IPS-11a (cell line): ENCODE results near the gene TAF9.

Source experiments
- H3K4me3 ChIP-seq: one replicate; pipeline ENCODE4 v1.5.1; 2013; ENCODE audit warnings: low read depth, low read length, control low read depth

TAF9 gene, protein sequence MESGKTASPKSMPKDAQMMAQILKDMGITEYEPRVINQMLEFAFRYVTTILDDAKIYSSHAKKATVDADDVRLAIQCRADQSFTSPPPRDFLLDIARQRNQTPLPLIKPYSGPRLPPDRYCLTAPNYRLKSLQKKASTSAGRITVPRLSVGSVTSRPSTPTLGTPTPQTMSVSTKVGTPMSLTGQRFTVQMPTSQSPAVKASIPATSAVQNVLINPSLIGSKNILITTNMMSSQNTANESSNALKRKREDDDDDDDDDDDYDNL

DNA sequence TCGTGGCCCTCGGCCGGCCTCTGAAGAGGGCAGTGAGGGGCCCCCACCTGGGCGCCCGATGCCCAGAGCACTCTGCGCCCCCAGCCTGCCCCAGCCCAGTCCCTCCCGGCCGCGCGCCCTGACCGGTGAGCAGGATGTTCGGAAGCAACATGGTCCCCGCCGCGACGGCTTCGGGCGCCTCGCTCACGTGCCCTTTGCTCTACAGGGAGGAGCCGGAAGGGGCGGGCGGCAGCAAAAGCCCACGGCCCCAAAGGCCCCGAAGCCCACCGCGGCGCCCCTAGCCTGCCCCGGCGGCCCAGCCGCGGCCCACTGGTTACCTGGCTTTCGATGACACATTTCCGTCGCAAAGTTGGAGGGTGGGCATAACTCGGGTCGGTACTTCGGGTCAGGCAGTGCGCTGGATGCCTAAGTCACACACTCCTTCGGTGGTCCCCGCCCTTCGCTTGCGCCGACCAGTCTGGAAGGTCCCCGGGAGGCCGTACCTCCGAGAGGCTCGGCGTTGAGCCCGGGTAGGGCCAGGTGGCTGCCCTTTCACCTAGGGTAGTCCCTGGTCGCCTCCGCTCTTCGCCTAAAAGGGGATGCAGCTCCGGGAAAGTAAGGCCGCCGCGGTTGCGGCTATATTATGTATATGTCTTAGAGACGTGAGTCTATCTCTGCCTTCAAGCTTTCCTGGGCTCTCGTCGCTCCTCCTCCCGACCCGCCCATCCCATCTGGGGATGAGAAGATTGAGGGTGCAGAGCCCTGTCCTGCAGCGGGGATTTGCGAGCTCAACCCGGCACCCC lies at the start of gene TAF9, which contains the start of the genes AK6 and RAD17:
TSS of gene TAF9 (minus strand) at position 181 of the 782 bp plus-strand sequence. CDS start 3,783 bp downstream, outside the sequence.
TSS of gene AK6 (minus strand) at position 181 of the 782 bp plus-strand sequence. CDS start at position 151, 30 bp downstream.
TSS of gene RAD17 (plus strand) at position 479 of the 782 bp plus-strand sequence. CDS start 2,391 bp downstream, outside the sequence.
- peak within 1 kb of the TSS; percentile 98 for H3K4me3 ChIP-seq

DNA sequence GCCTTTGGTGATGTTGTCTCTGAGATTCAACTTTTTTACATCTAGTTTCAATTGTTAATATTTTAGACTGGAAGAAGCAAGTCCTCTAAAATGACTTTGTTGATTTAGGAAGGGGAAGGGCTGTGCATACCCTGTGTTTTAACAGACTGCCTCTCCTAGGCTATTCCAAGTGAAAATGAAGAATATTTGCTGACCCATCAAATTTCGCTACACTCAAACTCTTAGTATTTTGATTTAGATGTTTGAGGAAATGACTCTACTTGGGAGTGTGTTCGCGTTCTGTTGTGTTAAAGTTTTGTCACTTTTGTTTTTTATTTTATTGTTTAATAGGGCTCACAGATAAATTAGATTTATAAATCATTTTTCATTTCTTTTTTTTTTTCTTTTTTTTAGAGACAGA lies 49.2 kb upstream of the TAF9 start:
- H3K4me3 ChIP-seq = no peak overlapping the region

DNA sequence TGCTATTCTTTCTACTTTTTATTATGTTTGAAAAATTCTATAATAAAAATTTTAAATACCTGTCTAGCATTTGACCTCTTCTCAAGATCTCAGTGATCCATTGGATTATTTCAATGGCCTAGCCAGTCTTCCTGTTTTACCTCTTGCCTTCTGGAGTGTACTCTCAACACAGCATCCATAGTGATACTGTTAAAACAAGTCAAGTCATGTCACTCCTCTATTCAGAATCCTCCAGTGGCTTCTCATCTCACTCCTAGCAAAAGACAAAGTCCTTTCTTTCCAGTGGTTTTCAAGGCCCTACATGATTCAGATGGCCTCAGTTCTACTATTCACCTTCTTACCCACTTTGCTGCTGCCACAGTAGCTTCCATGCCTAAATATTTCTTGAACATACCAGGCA lies 47.4 kb upstream of the TAF9 start:
- no peak overlapping the region for H3K4me3 ChIP-seq

DNA sequence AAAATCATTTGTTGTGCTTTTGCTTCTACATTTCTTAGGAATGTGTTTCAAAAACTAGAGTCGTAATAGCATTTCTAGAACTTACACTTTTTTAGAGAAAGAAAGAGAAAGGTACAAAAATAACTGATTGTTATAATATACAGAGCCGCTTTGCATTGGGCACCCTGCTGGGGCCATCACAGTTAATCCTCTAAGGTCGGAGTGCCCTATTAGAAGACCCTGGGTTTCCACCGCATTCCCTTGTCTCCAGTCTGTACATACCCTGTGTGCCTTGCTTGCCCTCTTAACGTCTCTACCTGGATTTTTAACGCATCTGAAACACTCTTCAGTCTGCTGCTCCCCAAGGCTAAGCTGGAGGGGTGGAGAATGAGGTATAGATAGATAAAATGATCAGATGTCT lies 46.9 kb upstream of the TAF9 start:
- peak overlapping the region; percentile 84 for H3K4me3 ChIP-seq

DNA sequence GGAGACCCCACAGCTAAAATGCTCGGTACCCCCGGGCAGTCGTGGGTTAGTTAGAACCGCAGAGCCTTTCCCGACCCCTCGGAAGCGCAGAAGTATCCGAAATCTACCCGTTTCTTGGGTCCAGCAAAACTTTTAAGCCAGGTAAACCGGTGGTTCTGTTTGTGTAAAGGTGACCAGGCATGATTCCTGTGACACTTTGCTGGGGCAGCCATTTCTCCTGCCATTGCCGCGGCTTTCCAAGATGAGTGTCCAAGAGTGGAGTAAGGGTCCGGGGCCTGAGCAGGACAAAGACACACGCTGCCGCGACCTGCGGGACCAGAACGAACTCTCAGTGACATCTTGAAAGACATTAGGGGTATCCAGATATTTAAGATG lies 46.3 kb upstream of the TAF9 start:
- peak overlapping the region; percentile 84 for H3K4me3 ChIP-seq

DNA sequence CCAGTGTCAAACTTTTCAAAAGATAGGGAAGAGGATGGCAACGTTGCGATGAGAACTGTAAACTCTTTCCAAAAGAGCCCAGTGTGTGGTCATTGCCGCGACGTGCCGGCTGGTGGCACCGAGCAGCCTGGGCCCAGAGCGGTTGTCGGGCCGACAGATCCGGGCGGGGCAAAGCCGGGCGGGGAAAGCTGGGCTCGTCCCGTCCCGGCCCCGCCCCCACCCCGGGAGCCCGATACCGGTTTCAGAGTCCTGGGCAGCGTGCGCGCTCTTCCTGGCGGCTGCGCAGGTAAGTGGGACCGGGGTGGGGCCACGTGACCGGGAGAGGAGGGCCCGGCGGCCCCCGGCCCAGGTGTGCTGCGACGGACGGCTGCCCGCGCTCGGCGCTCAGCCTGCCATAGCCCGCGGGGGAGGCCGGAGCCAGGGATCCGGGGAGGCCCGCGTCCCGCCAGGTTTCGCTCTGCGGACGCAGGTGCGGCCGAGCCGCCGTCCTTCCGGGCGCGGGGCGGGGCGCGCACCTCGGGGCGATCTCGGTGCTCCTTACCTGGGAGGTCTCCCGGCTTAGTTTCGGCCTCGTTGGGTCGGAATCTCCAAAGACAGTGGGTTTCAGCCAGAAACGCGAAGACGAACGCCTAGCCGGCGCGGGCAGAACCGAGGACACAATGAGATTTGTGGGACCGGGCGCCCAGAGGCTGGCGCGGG lies 45.7 kb upstream of the TAF9 start, which contains the start of gene MARVELD2:
TSS of gene MARVELD2 (plus strand) at position 232 of the 699 bp plus-strand sequence. CDS start 4,270 bp downstream, outside the sequence.
- H3K4me3 ChIP-seq = peak within 1 kb of the TSS; percentile 84

DNA sequence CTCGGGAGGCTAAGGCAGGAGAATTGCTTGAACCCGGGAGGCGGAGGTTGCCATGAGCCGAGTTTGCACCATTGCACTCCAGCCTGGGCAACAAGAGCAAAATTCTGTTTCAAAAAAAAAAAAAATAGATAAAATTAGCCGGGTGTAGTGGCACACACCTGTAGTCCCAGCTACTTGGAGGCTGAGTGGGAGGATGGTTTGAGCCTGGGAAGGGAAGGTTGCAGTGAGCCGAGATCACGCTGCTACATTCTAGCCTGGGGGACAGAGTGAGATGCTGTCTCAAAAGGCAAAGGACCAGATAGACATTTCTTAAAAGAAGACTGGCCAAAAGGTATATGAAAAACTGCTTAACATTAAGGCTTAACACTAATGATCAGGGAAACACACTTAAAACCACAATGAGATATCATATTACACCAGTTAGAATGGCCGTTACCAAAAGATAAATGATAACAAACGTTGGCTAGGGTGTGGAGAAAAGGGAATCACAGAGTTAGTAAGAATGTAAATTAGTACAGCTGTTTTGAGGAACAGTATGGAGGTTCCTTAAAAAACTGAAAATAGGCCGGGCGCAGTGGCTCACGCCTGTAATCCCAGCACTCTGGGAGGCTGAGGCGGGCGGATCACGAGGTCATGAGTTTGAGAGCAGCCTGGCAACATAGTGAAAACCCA lies 35.5 kb upstream of the TAF9 start:
- no peak overlapping the region for H3K4me3 ChIP-seq

DNA sequence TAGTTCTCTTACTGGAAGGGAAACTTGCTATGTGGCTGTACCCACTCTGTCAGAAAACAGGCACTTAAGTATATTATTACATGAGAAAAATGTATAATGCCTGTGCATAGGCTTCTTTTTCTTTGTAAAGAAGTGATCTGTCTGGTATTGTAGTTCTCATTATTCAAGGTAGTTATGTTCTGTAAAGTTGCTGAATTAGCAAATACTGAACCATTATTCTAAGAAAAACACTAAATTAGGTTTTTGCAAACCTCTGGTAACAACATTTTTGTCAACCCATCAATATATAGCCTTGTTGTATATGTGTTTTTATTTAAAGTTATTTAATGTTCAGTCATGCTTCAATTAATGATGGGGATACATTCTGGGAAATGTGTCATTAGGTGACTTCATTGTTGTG lies 9.1 kb upstream of the TAF9 start:
- no peak overlapping the region for H3K4me3 ChIP-seq

DNA sequence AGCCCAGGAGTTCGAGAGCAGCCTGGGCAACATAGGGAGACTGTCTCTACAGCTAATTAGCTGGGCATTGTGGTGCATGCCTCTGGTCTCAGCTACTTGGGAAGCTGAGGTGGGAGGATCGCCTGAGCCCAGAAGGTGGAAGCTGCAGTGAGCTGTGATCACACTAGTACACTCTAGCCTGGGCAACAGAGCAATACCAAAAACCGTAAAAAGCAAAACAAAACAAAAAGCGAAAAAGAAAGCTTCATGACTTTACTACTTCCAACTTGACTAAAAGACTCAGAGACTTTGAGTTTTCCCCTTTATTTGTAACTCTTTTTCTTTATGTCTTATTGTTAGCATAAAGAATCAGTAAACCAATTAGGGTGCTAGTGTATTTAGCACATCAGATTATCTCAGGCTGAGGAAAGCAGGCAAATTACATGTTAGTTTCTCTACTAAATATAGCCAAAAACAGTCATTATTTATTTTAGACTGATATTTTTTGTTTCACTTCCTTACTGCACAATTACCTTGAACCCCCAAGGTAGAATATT lies 5.7 kb upstream of the TAF9 start:
- H3K4me3 ChIP-seq = no peak overlapping the region

DNA sequence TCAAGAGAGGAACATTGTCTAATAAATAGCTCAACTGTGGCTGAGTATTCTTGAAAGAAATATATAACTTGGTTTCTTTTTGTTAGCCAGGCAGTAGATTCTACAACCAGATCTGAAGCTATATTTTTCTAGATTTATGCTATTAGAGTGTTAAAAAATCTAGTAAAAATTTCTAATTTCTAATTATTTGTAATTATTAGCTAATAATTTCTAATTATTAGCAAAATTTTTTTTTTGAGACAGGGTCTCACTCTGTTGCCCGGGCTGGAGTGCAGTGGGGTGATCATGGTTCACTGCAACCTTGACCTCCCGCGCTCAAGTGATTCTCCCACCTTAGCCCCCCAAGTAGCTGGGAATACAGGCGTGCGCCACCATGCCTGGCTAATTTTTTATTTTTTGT lies 3.1 kb upstream of the TAF9 start:
- H3K4me3 ChIP-seq = no peak overlapping the region

DNA sequence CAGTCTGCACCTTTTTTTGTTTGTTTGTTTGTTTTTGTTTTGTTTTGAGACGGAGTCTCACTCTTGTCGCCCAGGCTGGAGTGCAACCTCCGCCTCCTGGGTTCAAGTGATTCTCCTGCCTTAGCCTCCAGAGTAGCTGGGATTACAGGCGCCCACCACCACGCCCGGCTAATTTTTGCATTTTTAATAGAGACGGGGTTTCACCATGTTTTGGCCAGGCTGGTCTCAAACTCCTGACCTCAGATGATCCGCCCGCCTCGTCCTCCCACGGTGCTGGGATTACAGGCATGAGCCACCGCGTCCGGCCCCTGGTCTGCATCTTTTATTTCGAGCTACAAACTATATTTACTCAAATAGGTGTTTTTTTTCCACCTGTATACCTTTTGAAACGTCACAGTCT lies 1.0 kb upstream of the TAF9 start:
- peak overlapping the region; percentile 98 for H3K4me3 ChIP-seq

DNA sequence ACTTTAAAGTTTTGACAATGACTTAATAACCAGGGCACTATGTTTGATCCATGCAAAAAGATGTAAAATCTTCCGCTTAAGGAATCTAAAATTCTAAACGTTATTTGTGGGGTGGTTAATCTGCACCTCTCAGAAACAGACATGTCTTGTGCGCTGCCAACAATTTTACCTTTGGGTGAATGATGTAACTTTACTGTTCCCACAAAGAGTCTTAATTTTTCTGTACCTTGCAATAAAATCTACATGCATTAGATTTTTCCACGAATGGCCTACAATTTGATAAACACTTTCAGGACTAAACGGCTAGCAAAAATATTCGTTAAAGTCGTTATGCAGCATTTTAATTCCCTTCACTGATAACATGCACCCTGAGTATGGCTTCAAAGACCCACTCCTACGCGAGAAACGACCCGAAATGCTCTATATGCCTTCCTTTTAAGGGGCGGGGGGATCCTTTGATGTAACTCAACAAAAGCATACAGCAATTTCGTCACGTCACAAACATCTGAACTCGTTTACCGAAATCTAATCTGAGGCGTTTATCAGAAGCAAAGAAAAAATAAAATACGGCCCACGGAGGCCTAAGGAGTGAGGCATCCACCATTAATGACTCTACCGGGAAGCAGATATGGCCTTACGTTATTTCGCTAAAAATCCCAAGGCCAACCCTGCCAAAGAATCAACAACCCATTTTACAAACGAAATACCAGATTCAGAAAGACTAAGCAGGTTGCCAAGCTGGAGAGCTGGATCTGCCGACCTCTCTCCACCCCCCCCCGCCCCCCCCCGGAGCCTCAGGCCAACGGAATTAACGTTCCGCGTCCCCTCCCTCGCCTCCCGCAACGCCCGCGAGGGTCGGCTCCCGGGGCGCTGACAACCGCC lies 621 bp downstream of the TAF9 start:
- H3K4me3 ChIP-seq = peak overlapping the region; percentile 98

DNA sequence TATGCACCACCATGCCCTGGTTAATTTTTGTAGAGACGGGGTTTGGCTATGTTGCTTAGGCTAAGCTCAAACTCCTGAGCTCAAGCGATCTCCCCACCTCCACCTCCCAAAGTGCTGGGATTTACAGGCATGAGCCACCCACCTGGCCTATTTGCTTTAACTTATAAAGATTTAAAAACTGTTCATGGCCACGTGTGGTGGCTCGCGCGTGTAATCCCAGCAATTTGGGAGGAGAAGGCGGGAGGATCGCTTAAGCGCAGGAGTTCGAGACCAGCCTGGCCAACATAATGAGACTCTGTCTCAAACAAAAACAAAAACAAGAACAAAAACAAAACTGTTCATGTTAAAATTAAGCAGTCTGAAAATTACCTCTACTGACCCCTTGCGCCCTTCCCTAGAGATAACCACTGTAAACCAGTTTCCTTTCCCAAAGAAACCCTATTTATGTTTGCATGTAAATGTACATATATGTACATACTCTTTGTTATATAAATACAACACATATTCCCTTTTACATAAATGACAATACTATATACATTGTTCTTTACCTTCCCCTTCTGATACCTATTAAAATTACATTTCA lies 1.5 kb downstream of the TAF9 start:
- peak overlapping the region; percentile 98 for H3K4me3 ChIP-seq

DNA sequence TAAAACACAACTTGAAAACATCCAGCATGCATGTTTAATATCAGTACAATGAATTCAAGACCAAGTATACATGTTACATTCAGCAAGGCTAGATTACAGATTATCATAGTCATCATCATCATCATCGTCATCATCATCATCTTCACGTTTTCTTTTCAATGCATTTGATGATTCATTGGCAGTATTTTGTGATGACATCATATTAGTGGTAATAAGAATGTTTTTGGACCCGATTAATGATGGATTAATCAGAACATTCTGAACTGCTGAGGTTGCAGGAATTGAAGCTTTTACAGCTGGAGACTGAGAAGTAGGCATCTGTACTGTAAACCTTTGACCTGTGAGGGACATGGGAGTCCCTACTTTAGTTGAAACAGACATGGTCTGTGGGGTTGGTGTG lies 4.5 kb downstream of the TAF9 start:
- no peak overlapping the region for H3K4me3 ChIP-seq

DNA sequence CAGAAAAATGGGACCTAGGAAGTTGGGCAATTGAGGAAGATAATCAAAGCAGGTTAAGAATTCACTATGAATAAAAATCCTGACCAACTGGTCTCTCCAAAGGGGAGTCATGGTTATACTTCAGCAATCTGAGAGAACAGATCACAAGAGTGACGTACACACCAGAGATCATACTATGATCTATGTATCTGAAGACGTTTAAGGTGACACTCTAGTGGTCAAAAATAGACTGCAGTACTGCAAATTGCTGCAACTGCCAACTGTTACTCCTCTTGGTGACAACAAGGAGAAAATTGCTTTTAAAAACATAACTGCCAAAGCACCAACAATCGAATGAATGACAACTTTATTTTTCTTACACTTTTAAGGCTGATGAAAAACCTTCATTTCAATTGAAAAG lies 4.9 kb downstream of the TAF9 start:
- no peak overlapping the region for H3K4me3 ChIP-seq

DNA sequence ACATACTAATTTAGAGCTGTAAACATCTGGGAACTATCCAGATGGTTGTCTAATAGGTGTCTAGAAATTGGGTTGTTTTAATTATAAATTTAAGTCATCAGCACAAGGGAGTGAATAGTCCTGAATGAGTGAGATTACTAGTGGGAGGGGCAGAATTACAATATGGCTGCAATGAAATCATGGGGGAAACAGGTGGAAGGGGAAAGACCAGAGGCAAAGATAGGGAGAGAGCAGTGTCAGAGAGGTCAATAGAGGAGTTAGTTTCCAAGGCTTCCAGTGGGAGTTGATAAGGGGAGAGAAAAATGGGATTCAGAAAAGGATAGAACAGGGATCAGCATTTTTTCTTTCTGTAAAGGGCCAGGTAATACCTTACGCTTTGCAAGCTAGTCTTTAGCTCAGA lies 8.9 kb downstream of the TAF9 start:
- no peak overlapping the region for H3K4me3 ChIP-seq

DNA sequence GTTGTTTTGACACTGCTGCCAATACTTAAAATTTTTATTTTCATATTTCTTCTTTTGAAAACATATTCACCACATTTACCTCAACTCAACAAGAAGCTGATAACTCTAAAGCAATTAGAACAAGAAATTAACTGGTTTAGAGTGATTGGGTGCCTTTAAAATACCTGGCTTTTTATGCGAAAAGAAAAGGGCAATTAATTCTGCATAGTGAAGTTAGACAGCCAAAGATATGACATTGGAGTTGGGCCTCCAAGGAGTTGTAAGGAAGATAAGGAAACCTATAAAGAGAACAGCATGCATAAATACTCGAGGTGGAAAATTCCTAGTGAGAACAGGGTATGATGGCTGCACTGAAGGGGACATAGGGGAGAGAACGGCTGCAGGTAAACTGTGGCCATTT lies 9.6 kb downstream of the TAF9 start:
- no peak overlapping the region for H3K4me3 ChIP-seq

DNA sequence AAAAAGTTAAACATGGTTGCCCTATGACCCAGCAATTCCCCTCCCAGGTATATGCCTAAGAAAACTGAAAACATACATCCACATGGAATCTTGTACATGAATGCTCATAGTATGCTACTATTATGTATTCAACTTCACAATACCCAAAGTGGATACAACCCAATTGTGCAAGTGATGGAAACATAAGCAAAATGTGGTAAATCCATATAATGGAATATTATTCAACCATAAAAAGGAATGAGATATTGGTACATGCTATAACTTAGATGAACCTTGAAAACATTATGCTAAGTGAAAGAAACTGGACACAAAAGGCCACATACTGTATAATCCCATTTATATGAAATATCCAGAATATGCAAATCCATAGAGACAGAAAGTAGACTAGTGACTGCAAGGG lies 18.7 kb downstream of the TAF9 start:
- no peak overlapping the region for H3K4me3 ChIP-seq

DNA sequence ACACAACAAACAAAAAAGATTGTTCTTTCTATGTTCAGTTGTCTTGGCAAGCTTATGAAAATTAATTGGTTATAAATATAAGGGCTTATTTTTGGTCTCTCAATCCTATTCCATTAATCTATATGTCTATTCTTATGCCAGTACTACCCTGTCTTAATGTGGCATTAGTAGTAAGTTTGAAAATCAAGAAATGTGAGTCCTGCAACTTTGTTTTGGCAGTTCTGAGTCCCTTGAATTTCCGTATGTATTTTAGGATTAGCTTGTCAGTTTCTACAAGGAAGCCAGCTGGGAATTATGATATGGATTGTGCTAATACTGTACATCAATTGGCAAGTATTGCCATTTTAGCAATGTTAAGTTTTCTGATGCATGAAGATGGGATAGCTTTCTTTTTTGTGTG lies 26.2 kb downstream of the TAF9 start:
- H3K4me3 ChIP-seq = no peak overlapping the region
